Measurements from ENCODE around the gene RAB40A. TPM values are rescaled to one million over a fixed set of nuclear protein-coding genes. Genes with fewer than 3 reads are reported as not detected.

RAB40A gene
- total RNA-seq, 1 experiment from 2014 or later: 0.04 TPM

DNA sequence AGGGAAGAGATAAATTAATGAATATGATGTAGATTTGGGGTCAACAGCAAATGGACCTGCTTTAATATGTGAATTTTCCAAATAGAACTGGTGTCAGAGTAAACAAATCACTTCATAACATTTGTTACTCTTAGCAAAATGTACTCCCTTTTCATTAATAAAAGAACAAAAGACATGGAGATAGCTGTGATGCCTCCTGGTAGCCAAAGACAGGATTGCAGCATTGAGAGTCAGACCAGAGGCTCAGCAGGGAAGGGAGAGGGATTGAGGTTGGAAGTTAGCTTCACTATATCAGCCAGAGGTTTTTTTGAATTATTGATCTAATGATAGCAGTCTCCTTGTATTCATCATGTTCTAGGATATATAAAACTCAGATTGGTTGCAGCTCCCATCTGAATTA is 17.4 kb upstream of the RAB40A start:
- no TSS peak for BruUV-seq (replicated peaks)
- Histone ChIP-seq H3K27ac (ENCODE audit: low read length) (no peak overlapping the region), H3F3A (ENCODE audit: low read length, unreplicated experiment) (no peaks in the 10 kb centered on the region), H3K9ac (ENCODE audit: low read length) (no peak overlapping the region), H3K4me1 (ENCODE audit: insufficient read depth, low read length) (peaks cover 23% of the 10 kb centered on the region), H3K4me2 (ENCODE audit: low read length) (no peak overlapping the region), H3K4me3 (ENCODE audit: low read length) (no peak overlapping the region), H3K9me3 (ENCODE audit: low read length) (no peaks in the 10 kb centered on the region), H3K79me2 (ENCODE audit: low read length) (no peaks in the 10 kb centered on the region), H3K36me3 (ENCODE audit: low read depth, low read length) (no peaks in the 10 kb centered on the region), H4K20me1 (ENCODE audit: low read length) (no peaks in the 10 kb centered on the region), H2AFZ (ENCODE audit: low read length) (no peak overlapping the region), H3K9me2 (replicated peaks; ENCODE audit: low read length) (no peaks in the 10 kb centered on the region), H3K27me3 (ENCODE audit: low read length) (no peaks in the 10 kb centered on the region)
- CTCF ChIA-PET: interaction anchor here (0.5 kb wide), 1 partner anchor 77 kb away, joined by 3 read pairs; no protein-coding TSS in a partner anchor
- intact Hi-C loops (cut with micrococcal nuclease): no loop called here
- DNase-seq (no peak), ATAC-seq (no peak)
- no peak for TF ChIP-seq EZH2phosphoT487 (IDR thresholded peaks at IDR 0.05; ENCODE audit: borderline replicate concordance, low read length)
- TF ChIP-seq, protein P1, sequence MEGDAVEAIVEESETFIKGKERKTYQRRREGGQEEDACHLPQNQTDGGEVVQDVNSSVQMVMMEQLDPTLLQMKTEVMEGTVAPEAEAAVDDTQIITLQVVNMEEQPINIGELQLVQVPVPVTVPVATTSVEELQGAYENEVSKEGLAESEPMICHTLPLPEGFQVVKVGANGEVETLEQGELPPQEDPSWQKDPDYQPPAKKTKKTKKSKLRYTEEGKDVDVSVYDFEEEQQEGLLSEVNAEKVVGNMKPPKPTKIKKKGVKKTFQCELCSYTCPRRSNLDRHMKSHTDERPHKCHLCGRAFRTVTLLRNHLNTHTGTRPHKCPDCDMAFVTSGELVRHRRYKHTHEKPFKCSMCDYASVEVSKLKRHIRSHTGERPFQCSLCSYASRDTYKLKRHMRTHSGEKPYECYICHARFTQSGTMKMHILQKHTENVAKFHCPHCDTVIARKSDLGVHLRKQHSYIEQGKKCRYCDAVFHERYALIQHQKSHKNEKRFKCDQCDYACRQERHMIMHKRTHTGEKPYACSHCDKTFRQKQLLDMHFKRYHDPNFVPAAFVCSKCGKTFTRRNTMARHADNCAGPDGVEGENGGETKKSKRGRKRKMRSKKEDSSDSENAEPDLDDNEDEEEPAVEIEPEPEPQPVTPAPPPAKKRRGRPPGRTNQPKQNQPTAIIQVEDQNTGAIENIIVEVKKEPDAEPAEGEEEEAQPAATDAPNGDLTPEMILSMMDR (conservative IDR thresholded peaks at IDR 0.05; ENCODE audit: low read depth, low read length): no peak
- no peak for TF ChIP-seq EZH2 (IDR thresholded peaks at IDR 0.05; ENCODE audit: low read length, unreplicated experiment)
- POLR2A ChIA-PET (ENCODE audit: unreplicated experiment): no interaction called here

DNA sequence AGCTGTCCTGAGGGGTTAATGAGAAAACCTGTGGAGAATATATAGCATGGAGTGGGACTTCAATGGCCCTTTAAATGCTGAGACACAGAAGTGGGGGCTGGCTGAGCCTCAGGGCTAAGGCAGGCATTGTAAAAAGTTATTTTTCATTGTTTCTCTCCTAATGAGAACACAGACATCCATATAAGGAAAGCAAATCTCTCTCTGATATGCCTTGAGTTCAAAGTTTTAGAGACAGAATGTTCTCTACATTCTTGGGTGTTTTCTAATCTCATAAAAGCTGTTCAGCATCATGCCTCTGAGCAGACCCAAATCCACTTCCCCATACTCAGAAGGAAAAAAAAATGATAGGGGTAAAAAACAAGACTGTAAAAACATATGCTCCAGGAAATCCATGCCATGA is 16.8 kb upstream of the RAB40A start:
- CTCF ChIA-PET: interaction anchor here (0.5 kb wide), 1 partner anchor 77 kb away, joined by 3 read pairs; no protein-coding TSS in a partner anchor
- Histone ChIP-seq H3K79me2 (ENCODE audit: low read length) (no peaks in the 10 kb centered on the region), H3K9ac (ENCODE audit: low read length) (no peak overlapping the region), H3K27ac (ENCODE audit: low read length) (no peak overlapping the region), H3K4me3 (ENCODE audit: low read length) (no peak overlapping the region), H3K36me3 (ENCODE audit: low read depth, low read length) (no peaks in the 10 kb centered on the region), H3K4me2 (ENCODE audit: low read length) (no peak overlapping the region), H3K9me2 (replicated peaks; ENCODE audit: low read length) (no peaks in the 10 kb centered on the region), H3F3A (ENCODE audit: low read length, unreplicated experiment) (no peaks in the 10 kb centered on the region), H2AFZ (ENCODE audit: low read length) (no peak overlapping the region), H4K20me1 (ENCODE audit: low read length) (no peaks in the 10 kb centered on the region), H3K9me3 (ENCODE audit: low read length) (no peaks in the 10 kb centered on the region), H3K27me3 (ENCODE audit: low read length) (no peaks in the 10 kb centered on the region), H3K4me1 (ENCODE audit: insufficient read depth, low read length) (peaks cover 23% of the 10 kb centered on the region)
- no peak for TF ChIP-seq EZH2phosphoT487 (IDR thresholded peaks at IDR 0.05; ENCODE audit: borderline replicate concordance, low read length)
- TF ChIP-seq EZH2 (IDR thresholded peaks at IDR 0.05; ENCODE audit: low read length, unreplicated experiment): no peak
- no peak for ATAC-seq
- intact Hi-C loops (cut with micrococcal nuclease): no loop called here
- POLR2A ChIA-PET (ENCODE audit: unreplicated experiment): no interaction called here
- no TSS peak for BruUV-seq (replicated peaks)
- no peak for DNase-seq

DNA sequence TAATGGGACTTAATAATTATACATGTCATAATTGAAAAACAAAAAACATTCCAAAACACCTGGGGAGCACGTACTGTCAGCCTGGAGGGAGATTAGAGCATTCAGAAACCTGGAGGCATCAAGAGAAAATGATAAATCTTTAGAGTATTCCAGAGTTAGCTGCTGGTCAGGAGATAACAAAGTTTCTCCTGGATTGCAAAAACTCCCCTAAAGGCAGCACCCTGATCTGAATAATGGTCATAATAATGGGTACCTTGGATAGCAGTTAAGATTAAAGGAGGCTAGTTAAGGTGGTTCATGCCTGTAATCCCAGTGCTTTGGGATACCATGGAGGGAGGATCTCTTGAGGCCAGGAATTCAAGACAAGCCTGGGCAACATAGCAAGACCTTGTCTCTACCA is 15.9 kb upstream of the RAB40A start:
- Histone ChIP-seq H3K4me2 (ENCODE audit: low read length) (no peak overlapping the region), H3K4me1 (ENCODE audit: insufficient read depth, low read length) (peaks cover 21% of the 10 kb centered on the region), H3K36me3 (ENCODE audit: low read depth, low read length) (no peaks in the 10 kb centered on the region), H3F3A (ENCODE audit: low read length, unreplicated experiment) (no peaks in the 10 kb centered on the region), H3K9ac (ENCODE audit: low read length) (no peak overlapping the region), H3K4me3 (ENCODE audit: low read length) (no peak overlapping the region), H4K20me1 (ENCODE audit: low read length) (no peaks in the 10 kb centered on the region), H2AFZ (ENCODE audit: low read length) (no peak overlapping the region), H3K9me2 (replicated peaks; ENCODE audit: low read length) (no peaks in the 10 kb centered on the region), H3K79me2 (ENCODE audit: low read length) (no peaks in the 10 kb centered on the region), H3K9me3 (ENCODE audit: low read length) (no peaks in the 10 kb centered on the region), H3K27ac (ENCODE audit: low read length) (no peak overlapping the region), H3K27me3 (ENCODE audit: low read length) (no peaks in the 10 kb centered on the region)
- TF ChIP-seq, protein P1 (conservative IDR thresholded peaks at IDR 0.05; ENCODE audit: low read depth, low read length): no peak
- TF ChIP-seq EZH2 (IDR thresholded peaks at IDR 0.05; ENCODE audit: low read length, unreplicated experiment) (no peak), EZH2phosphoT487 (IDR thresholded peaks at IDR 0.05; ENCODE audit: borderline replicate concordance, low read length) (no peak)
- intact Hi-C loops (cut with micrococcal nuclease): no loop called here
- BruUV-seq (replicated peaks): no TSS peak
- ATAC-seq (no peak), DNase-seq (no peak)
- POLR2A ChIA-PET (ENCODE audit: unreplicated experiment): no interaction called here
- CTCF ChIA-PET: no interaction called here
